Liver (tissue), 3 donors: ENCODE measurements around the gene RINL.

Source experiments
- HNF4A ChIP-seq, 2 donors: conservative IDR thresholded peaks; 2 replicates each; pipeline ENCODE4 v1.6.1; 2016; ENCODE audit warnings: antibody characterized with exemption in 2 of 2, mild to moderate bottlenecking in 2 of 2
- TF ChIP-seq, protein P1 (sequence below): fragments of 150-350 bp; IDR thresholded peaks from 2 replicates; pipeline ENCODE4 v1.5.1; 2017; ENCODE audit warnings: improper control_type of control experiment, low read depth, low read length; ENCODE audit not compliant: missing input control
- donor health status: healthy.
- donor health status: healthy.

GRCh38 chr19:38892841-38893240 lies 14.8 kb upstream of the RINL start:
- TF ChIP-seq, protein P1, sequence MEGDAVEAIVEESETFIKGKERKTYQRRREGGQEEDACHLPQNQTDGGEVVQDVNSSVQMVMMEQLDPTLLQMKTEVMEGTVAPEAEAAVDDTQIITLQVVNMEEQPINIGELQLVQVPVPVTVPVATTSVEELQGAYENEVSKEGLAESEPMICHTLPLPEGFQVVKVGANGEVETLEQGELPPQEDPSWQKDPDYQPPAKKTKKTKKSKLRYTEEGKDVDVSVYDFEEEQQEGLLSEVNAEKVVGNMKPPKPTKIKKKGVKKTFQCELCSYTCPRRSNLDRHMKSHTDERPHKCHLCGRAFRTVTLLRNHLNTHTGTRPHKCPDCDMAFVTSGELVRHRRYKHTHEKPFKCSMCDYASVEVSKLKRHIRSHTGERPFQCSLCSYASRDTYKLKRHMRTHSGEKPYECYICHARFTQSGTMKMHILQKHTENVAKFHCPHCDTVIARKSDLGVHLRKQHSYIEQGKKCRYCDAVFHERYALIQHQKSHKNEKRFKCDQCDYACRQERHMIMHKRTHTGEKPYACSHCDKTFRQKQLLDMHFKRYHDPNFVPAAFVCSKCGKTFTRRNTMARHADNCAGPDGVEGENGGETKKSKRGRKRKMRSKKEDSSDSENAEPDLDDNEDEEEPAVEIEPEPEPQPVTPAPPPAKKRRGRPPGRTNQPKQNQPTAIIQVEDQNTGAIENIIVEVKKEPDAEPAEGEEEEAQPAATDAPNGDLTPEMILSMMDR: no peak
- TF ChIP-seq HNF4A (conservative IDR thresholded peaks at IDR 0.05): no peak
